Naive thymus-derived CD4-positive, alpha-beta T cell (primary cell): ENCODE results near the gene PCP2. TPM values are rescaled to one million over a fixed set of nuclear protein-coding genes. Genes with fewer than 3 reads are reported as not detected.

ENCODE experiments used
- ATAC-seq: fragments of 150-1000 bp; cut with Tn5 transposase; 2 replicates; pipeline ENCODE4 v1.10.0; 2021; ENCODE audit warnings: mild to moderate bottlenecking, moderate library complexity
- CTCF ChIA-PET: fragments of 350-600 bp; sonication (Branson Sonifier 250); formaldehyde crosslinking; loops from one replicate; lab custom pipeline; 2021; ENCODE audit warnings: antibody characterized with exemption; lab: Charles Lee
- POLR2A ChIA-PET: fragments of 350-600 bp; sonication (Branson Sonifier 250); formaldehyde crosslinking; loops from one replicate; lab custom pipeline; 2021; ENCODE audit warnings: antibody characterized with exemption, inconsistent platforms; lab: Charles Lee
- DNase-seq, 9 donors: peaks; one replicate each; pipeline versions ENCODE4 v3.0.0 to v3.0.0-alpha.2; 2020 to 2022; ENCODE audit warnings: mixed read lengths in 1 of 9
- H3K27ac ChIP-seq: one replicate; pipeline ENCODE4 v1.7.0; 2013; ENCODE audit warnings: mild to moderate bottlenecking, low read depth, low read length, moderate library complexity
- H3K27me3 ChIP-seq, 2 donors: one replicate each; pipeline ENCODE4 v1.7.0; 2013; ENCODE audit warnings: low read length in 2 of 2, mild to moderate bottlenecking in 2 of 2, moderate library complexity in 2 of 2; ENCODE audit not compliant: control insufficient read depth in 2 of 2, insufficient read depth in 2 of 2
- H3K36me3 ChIP-seq, 3 experiments: 1 replicate in 2 of 3; 2 replicates in 1 of 3; pipeline ENCODE4 v1.7.0; 2013; ENCODE audit warnings: low read length in 3 of 3, mild to moderate bottlenecking in 3 of 3, moderate library complexity in 1 of 3; ENCODE audit not compliant: insufficient read depth in 3 of 3, control insufficient read depth in 2 of 3
- H3K4me1 ChIP-seq, 2 donors: one replicate each; pipeline ENCODE4 v1.7.0; 2013; ENCODE audit warnings: low read length in 2 of 2, mild to moderate bottlenecking in 2 of 2, moderate library complexity in 1 of 2; ENCODE audit not compliant: control insufficient read depth in 2 of 2, insufficient read depth in 2 of 2
- H3K4me3 ChIP-seq: 2 replicates; pipeline ENCODE4 v1.7.0; 2013; ENCODE audit warnings: mild to moderate bottlenecking, low read length
- H3K9me3 ChIP-seq, 3 experiments: 1 replicate in 2 of 3; 2 replicates in 1 of 3; pipeline ENCODE4 v1.7.0; 2013; ENCODE audit warnings: low read length in 3 of 3; ENCODE audit not compliant: control insufficient read depth in 2 of 3
- H3K27ac Mint-ChIP-seq, 9 donors: one replicate each; pipeline ENCODE4 v1.8.0; 2020 to 2022; ENCODE audit warnings: mixed read lengths in 9 of 9, mild to moderate bottlenecking in 8 of 9, moderate library complexity in 5 of 9, inconsistent platforms in 2 of 9
- H3K27me3 Mint-ChIP-seq, 5 donors: one replicate each; pipeline ENCODE4 v1.8.0; 2021 to 2022; ENCODE audit warnings: mixed read lengths in 5 of 5, mild to moderate bottlenecking in 1 of 5
- H3K36me3 Mint-ChIP-seq, 5 donors: one replicate each; pipeline ENCODE4 v1.8.0; 2020 to 2022; ENCODE audit warnings: mixed read lengths in 5 of 5, mild to moderate bottlenecking in 3 of 5, inconsistent platforms in 1 of 5
- H3K4me1 Mint-ChIP-seq, 7 donors: one replicate each; pipeline ENCODE4 v1.8.0; 2020 to 2022; ENCODE audit warnings: mixed read lengths in 7 of 7, mild to moderate bottlenecking in 3 of 7, inconsistent platforms in 1 of 7
- H3K4me3 Mint-ChIP-seq, 10 donors: one replicate each; pipeline ENCODE4 v1.8.0; 2020 to 2022; ENCODE audit warnings: mild to moderate bottlenecking in 10 of 10, mixed read lengths in 10 of 10, moderate library complexity in 6 of 10, inconsistent platforms in 2 of 10
- H3K9me3 Mint-ChIP-seq, 11 donors: one replicate each; pipeline ENCODE4 v1.8.0; 2020 to 2022; ENCODE audit warnings: mixed read lengths in 11 of 11, mild to moderate bottlenecking in 4 of 11, inconsistent platforms in 1 of 11, moderate library complexity in 1 of 11
- intact Hi-C, 2 donors: fragments of 100-400 bp; cut with micrococcal nuclease; formaldehyde crosslinking; loops; one replicate each; pipeline ENCODE4 v1.15.1; 2023
- polyA plus RNA-seq, 2 donors: library from polyadenylated mRNA; unstranded; fragments of 300-500 nt; fragmentation: Illumina TruSeq; gene quantifications; one replicate each; pipeline ENCODE4 v1.2.3, GENCODE V29; 2021
- total RNA-seq, 6 experiments: library from RNA in 5 of 6; stranded (reverse) in 5 of 6; gene quantifications; 1 replicate in 5 of 6; 2 replicates in 1 of 6; pipeline ENCODE4 v1.2.3 and lab custom pipeline; 2021 to 2026

The PCP2 gene
- total and polyA plus RNA-seq, 7 experiments from 2014 or later = 2.2 to 13.4 (median 5.4) TPM; not detected in 2

DNA sequence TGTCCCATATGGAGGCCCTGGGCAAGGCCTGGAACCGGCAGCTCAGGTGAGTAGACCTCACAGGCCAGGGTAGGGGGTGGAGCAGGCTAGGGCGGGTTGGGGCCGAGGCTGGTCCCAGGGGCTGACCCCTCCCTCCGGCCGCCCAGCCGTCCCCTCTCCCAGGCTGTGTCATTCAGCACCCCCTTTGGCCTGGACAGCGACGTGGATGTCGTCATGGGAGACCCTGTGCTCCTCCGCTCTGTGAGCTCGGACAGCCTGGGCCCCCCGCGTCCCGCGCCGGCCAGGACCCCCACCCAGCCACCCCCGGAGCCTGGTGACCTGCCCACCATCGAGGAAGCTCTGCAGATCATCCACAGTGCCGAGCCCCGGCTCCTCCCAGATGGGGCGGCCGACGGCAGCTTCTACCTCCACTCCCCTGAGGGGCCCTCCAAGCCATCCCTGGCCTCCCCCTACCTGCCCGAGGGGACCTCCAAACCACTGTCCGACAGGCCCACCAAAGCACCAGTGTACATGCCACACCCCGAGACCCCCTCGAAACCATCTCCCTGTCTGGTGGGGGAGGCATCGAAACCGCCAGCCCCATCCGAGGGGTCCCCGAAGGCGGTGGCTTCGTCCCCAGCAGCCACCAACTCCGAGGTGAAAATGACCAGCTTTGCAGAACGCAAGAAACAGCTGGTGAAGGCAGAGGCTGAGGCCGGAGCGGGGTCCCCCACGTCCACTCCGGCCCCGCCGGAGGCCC is 21.8 kb downstream of the PCP2 start:
- no peak overlapping the region for H3K27ac Mint-ChIP-seq
- no peaks in the 10 kb centered on the region for H3K27me3 Mint-ChIP-seq
- no peak overlapping the region for H3K27ac ChIP-seq
- intact Hi-C loops = no loop called here
- CTCF ChIA-PET = no interaction called here
- no peak for DNase-seq
- no peaks in the 10 kb centered on the region for H3K4me1 ChIP-seq
- no peaks in the 10 kb centered on the region for H3K36me3 Mint-ChIP-seq
- no peaks in the 10 kb centered on the region for H3K36me3 ChIP-seq
- POLR2A ChIA-PET = no interaction called here
- no peaks in the 10 kb centered on the region for H3K27me3 ChIP-seq
- H3K9me3 ChIP-seq = no peaks in the 10 kb centered on the region
- no peak overlapping the region for H3K4me3 Mint-ChIP-seq
- no peaks in the 10 kb centered on the region for H3K9me3 Mint-ChIP-seq
- no peak overlapping the region for H3K4me3 ChIP-seq
- ATAC-seq = no peak
- H3K4me1 Mint-ChIP-seq = no peaks in the 10 kb centered on the region

DNA sequence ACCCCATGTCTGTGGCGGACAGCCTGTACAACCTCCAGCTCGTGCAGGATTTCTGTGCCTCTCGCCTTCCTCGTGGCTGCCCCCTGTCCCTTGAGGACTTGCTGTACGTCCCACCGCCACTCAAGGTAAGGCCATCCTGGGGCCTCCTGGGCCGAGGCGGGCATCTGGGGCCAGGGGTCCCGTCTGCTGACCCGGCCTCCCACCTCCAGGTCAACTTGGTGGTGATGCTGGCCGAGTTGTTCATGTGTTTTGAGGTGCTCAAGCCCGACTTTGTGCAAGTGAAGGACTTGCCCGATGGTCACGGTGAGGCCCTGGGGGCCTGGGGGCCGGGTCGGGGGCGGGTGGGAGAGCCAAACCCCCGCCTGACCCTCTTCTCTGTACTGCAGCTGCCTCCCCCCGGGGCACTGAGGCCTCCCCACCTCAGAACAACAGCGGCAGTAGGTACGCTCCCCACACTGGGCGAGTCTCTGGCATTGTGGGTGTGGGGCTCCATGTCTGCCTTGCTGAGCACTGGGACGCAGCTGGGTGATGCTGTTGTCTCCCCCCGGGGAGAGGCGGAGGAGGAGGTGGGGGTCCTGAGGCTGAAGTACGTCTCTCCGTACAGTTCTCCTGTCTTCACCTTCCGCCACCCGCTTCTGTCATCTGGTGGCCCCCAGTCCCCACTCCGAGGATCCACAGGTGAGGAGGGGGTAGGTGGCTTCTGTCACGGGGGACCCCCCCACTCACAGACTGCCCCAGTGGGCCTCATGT is 22.9 kb downstream of the PCP2 start:
- Histone ChIP-seq H3K27ac (no peak overlapping the region), H3K9me3 (no peaks in the 10 kb centered on the region), H3K4me3 (no peak overlapping the region), H3K4me1 (no peaks in the 10 kb centered on the region), H3K36me3 (no peaks in the 10 kb centered on the region), H3K27me3 (no peaks in the 10 kb centered on the region)
- no peak for ATAC-seq
- ChIA-PET CTCF (no interaction called here), POLR2A (no interaction called here)
- intact Hi-C loops = no loop called here
- Mint-ChIP-seq H3K27me3 (no peaks in the 10 kb centered on the region), H3K36me3 (no peaks in the 10 kb centered on the region), H3K4me3 (no peak overlapping the region), H3K4me1 (peaks cover 0 to 2% (median 0%) of the 10 kb centered on the region in 7 donors), H3K9me3 (peaks cover 0 to 1% (median 0%) of the 10 kb centered on the region in 11 donors), H3K27ac (no peak overlapping the region)
- no peak for DNase-seq

DNA sequence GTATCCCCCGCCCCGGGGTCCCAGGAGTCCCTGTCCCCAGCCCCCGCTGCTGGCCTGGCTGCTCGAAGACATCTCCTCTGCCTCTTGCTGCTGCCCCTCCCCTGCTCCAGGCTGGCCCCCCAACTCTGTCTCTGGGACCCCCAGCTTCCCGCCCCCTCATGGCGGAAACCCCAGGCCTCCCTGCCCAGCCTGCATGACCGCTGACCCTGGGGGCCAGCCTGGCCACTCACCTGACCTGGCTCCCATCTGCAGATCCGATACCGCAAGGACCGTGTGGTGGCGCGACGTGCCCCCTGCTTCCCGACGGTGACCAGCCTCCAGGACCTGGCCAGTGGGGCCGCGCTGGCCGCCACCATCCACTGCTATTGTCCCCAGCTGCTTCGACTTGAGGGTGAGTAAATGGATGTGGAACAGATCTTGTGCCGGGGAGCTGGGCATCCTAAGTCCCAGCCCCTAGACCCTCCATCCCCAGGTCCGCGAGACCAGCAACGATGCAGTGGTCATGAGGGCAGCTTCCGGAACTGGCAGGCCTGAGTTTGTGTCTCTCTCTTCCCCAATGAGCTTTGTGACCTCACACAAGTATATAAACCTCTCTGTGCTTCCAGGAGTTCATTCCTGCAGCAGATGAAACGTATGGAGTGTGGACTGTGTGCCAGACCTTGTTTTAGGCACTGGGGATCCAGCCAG is 25.5 kb downstream of the PCP2 start:
- Histone ChIP-seq H3K4me1 (no peaks in the 10 kb centered on the region), H3K36me3 (no peaks in the 10 kb centered on the region), H3K4me3 (no peak overlapping the region), H3K9me3 (no peaks in the 10 kb centered on the region), H3K27ac (no peak overlapping the region), H3K27me3 (no peaks in the 10 kb centered on the region)
- Mint-ChIP-seq H3K36me3 (no peaks in the 10 kb centered on the region), H3K27me3 (peaks cover 0 to 9% (median 4%) of the 10 kb centered on the region in 5 donors), H3K4me3 (no peak overlapping the region), H3K9me3 (peaks cover 0 to 4% (median 0%) of the 10 kb centered on the region in 11 donors), H3K27ac (no peak overlapping the region), H3K4me1 (peaks cover 0 to 4% (median 0%) of the 10 kb centered on the region in 7 donors)
- CTCF ChIA-PET = no interaction called here
- ATAC-seq (no peak), DNase-seq (no peak)
- intact Hi-C loops = no loop called here
- POLR2A ChIA-PET = no interaction called here

DNA sequence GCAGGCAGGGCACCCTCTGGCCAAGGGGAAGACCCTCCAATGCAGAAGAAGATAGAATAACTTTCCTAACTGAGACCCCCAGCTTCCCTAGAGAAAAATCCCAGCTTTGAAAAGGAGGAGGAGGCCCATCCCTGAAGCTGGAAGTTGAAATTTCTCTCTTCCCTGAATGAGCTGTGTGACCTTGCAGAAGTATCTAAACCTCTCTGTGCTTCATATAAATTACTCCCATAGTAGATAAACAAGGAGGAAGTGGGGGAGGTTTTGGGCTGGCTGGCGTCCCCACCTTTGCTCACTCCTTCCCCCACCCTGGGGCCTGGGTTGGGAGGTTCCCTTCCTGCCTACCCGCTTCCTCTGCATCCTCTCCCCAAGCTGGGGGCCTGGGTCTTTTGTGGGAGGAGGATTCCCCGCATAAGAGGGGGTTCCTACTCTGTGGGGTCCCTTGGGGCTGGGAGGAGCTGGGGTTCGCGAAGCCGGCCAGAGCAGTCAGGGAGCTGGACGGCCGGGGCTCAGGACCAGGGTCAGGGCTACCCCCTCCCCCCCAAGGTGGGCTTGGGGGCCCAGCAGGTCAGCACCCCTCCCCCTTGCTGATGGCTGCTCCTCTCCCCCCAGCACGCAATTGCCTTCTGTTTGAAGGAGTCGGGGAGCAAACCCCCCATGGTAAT is 26.2 kb downstream of the PCP2 start:
- Histone ChIP-seq H3K9me3 (no peaks in the 10 kb centered on the region), H3K27me3 (no peaks in the 10 kb centered on the region), H3K27ac (no peak overlapping the region), H3K4me3 (no peak overlapping the region), H3K36me3 (no peaks in the 10 kb centered on the region), H3K4me1 (no peaks in the 10 kb centered on the region)
- Mint-ChIP-seq H3K36me3 (no peaks in the 10 kb centered on the region), H3K4me1 (peaks cover 0 to 5% (median 0%) of the 10 kb centered on the region in 7 donors), H3K27ac (no peak overlapping the region), H3K4me3 (no peak overlapping the region), H3K27me3 (peaks cover under 1 to 15% (median 5%) of the 10 kb centered on the region in 5 donors), H3K9me3 (peaks cover 0 to 4% (median 0%) of the 10 kb centered on the region in 11 donors)
- CTCF ChIA-PET = no interaction called here
- POLR2A ChIA-PET = no interaction called here
- DNase-seq (no peak), ATAC-seq (no peak)
- intact Hi-C loops = no loop called here

DNA sequence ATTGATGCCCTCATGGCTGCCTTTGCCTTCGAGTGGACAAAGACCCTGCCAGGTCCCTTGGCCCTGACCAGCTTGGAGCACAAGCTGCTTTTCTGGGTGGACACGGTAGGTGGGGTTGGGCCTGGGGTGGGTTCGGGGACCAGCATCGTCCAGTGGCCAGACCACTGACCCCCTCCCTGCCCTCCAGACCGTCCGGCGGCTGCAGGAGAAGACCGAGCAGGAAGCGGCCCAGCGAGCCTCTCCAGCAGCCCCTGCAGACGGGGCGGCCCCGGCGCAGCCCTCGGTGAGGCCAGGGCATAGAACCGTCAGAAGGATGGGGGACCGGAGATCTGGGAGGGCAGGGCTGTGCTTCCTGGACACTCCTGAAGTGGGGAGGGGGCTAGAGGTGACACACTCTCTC is 27.2 kb downstream of the PCP2 start:
- H3K4me1 ChIP-seq = no peaks in the 10 kb centered on the region
- no peaks in the 10 kb centered on the region for H3K36me3 ChIP-seq
- H3K27me3 ChIP-seq = no peaks in the 10 kb centered on the region
- Mint-ChIP-seq H3K36me3 (no peaks in the 10 kb centered on the region), H3K27me3 (peaks cover 2 to 22% (median 11%) of the 10 kb centered on the region in 5 donors), H3K4me1 (peaks cover 0 to 6% (median 0%) of the 10 kb centered on the region in 7 donors), H3K9me3 (peaks cover 0 to 4% (median 0%) of the 10 kb centered on the region in 11 donors), H3K4me3 (no peak overlapping the region), H3K27ac (no peak overlapping the region)
- H3K9me3 ChIP-seq = no peaks in the 10 kb centered on the region
- no peak for DNase-seq
- no peak for ATAC-seq
- no peak overlapping the region for H3K4me3 ChIP-seq
- ChIA-PET POLR2A (no interaction called here), CTCF (no interaction called here)
- no peak overlapping the region for H3K27ac ChIP-seq
- intact Hi-C loops = no loop called here

DNA sequence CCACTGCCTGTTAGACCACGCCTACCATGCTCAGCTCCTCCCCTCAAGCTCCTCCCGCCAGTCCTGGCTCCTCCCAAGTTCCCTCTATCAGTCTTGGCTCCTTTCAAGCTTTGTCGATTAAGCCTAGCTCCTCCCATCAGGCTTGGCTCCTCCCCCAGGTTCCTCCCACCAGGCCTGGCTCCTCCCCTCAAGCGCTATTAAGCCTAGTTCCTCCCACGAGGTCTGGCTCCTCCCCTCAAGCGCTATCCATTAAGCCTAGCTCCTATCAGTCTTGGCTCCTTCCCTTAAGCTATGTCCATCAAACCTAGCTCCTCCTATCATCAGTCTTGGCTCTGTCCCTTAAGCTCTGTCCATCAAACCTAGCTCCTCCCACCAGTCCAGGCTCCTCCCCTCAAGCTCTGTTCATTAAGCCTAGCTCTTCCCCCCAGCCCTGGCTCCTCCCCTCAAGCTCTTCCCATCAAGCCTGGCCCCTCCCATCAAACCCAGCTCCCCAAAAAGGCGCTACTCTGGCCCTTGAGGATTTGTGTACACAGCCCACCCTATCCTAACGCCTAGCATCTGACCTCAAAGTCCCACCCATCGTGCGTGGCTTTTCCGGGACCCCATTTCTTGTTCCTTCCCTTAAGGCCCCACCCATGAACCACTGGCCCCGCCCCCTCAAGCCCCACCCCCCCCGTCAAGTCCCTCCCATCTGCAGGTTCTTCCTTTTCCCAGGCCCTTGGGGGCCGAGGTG is 27.9 kb downstream of the PCP2 start:
- ATAC-seq (peak; percentile 71), DNase-seq (no peak)
- POLR2A ChIA-PET = no interaction called here
- H3K27me3 Mint-ChIP-seq = peaks cover 2 to 22% (median 11%) of the 10 kb centered on the region in 5 donors
- no peaks in the 10 kb centered on the region for H3K9me3 ChIP-seq
- H3K4me1 Mint-ChIP-seq = peaks cover 0 to 6% (median 0%) of the 10 kb centered on the region in 7 donors
- CTCF ChIA-PET = interaction anchor here (1.1 kb wide), 1 partner anchor 37 kb away, joined by 4 read pairs; no protein-coding TSS in a partner anchor
- H3K27ac Mint-ChIP-seq = no peak overlapping the region
- no peak overlapping the region for H3K4me3 Mint-ChIP-seq
- no peaks in the 10 kb centered on the region for H3K36me3 ChIP-seq
- H3K27ac ChIP-seq = no peak overlapping the region
- H3K4me1 ChIP-seq = no peaks in the 10 kb centered on the region
- no peak overlapping the region for H3K4me3 ChIP-seq
- peaks cover 0 to 4% (median 0%) of the 10 kb centered on the region in 11 donors for H3K9me3 Mint-ChIP-seq
- H3K27me3 ChIP-seq = no peaks in the 10 kb centered on the region
- no peaks in the 10 kb centered on the region for H3K36me3 Mint-ChIP-seq
- intact Hi-C loops = no loop called here
